Kidney (tissue), 14 donors: ENCODE measurements around the gene JOSD2. TPM values are rescaled to one million over a fixed set of nuclear protein-coding genes. Genes with fewer than 3 reads are reported as not detected.

ENCODE experiments used
- DNase-seq, 5 donors: peaks; one replicate each; pipeline ENCODE4 v3.0.0-alpha.2; 2013 to 2020
- FAIRE-seq: peaks from 2 replicates; lab custom pipeline; 2012; peaks lifted over from hg19 to GRCh38; lab: Jason Lieb, UNC
- H3K27ac ChIP-seq, 2 donors: one replicate each; pipeline ENCODE4 v1.7.0; 2013; ENCODE audit warnings: low read depth in 2 of 2, low read length in 2 of 2, inconsistent platforms in 1 of 2
- H3K27me3 ChIP-seq: one replicate; pipeline ENCODE4 v1.7.1; 2013; ENCODE audit warnings: low read length, inconsistent platforms; ENCODE audit not compliant: control insufficient read depth, insufficient read depth
- H3K36me3 ChIP-seq, 3 donors: one replicate each; pipeline versions ENCODE4 v1.7.0 to v1.7.1; 2013; ENCODE audit warnings: low read length in 3 of 3, control low read depth in 1 of 3, inconsistent platforms in 1 of 3; ENCODE audit not compliant: insufficient read depth in 3 of 3, control insufficient read depth in 2 of 3
- H3K4me1 ChIP-seq, 3 donors: one replicate each; pipeline versions ENCODE4 v1.7.0 to v1.7.1; 2013; ENCODE audit warnings: low read length in 3 of 3, inconsistent platforms in 1 of 3, low read depth in 1 of 3; ENCODE audit not compliant: control insufficient read depth in 2 of 3, insufficient read depth in 2 of 3
- H3K4me3 ChIP-seq, 3 donors: one replicate each; pipeline versions ENCODE4 v1.7.0 to v1.8.1; 2013; ENCODE audit warnings: low read length in 3 of 3, control low read depth in 1 of 3, inconsistent platforms in 1 of 3
- H3K9ac ChIP-seq, 3 donors: one replicate each; pipeline versions ENCODE4 v1.7.0 to v1.7.1; 2013; ENCODE audit warnings: low read length in 3 of 3, control low read depth in 1 of 3, inconsistent platforms in 1 of 3
- H3K9me3 ChIP-seq, 3 donors: one replicate each; pipeline versions ENCODE4 v1.7.0 to v1.7.1; 2013; ENCODE audit warnings: low read length in 3 of 3, control low read depth in 1 of 3, inconsistent platforms in 1 of 3; ENCODE audit not compliant: control insufficient read depth in 2 of 3, insufficient read depth in 1 of 3
- intact Hi-C: fragments of 100-400 bp; cut with DNase I; formaldehyde crosslinking; loops from one replicate; pipeline ENCODE4 v1.11.1; 2022
- polyA plus RNA-seq: library from polyadenylated mRNA; stranded (reverse); fragments of 350-450 nt; fragmentation: Illumina TruSeq; extraction: RNeasy Lipid Tissue Mini Kit (QIAGEN cat#74804); gene quantifications from one replicate; pipeline ENCODE4 v1.2.3, GENCODE V29; 2014; ENCODE audit warnings: low read depth, low replicate concordance; ENCODE audit not compliant: insufficient read depth
- total RNA-seq: library from RNA; stranded (reverse); fragmentation: NEBNext Ultra II Directional; extraction: Animal tissue kit (Norgen Biotek cat#: 25700); gene quantifications from one replicate; pipeline ENCODE4 v1.2.1, GENCODE V29; 2021
- TF ChIP-seq, protein P1 (sequence below): IDR thresholded peaks from 3 replicates; pipeline ENCODE4 v1.5.1; 2012; ENCODE audit warnings: mild to moderate bottlenecking, moderate library complexity, borderline replicate concordance; ENCODE audit not compliant: insufficient read depth; ENCODE audit errors: extremely low read depth
- donor health status: control.
- donor health status: control.
- donor health status: control.
- donor health status: control.
- donor health status: control.
- donor health status: DM: yes; HTN: yes; CAD: no.
- donor health status: Normal renal cell carcinoma (clear cell type).

Gene JOSD2
- total and polyA plus RNA-seq, 2 donors from 2014 or later: 31.7 to 73.7 TPM

DNA sequence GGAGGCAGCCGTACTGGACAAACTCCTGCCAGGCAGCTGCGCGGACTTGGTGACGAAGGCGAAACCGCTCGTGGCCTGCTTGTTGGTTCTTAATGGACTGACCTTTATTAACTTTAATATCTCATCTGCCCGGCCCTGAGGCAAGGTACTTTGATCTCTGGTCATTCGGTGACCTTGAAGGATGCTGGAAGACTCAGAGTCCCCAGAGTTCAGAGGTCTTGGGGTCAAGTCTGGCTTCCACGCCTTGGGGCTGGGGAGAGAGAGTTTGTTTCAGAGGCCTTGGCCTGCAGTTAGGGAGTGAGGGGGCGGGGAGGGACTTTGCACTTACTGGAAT is 44.3 kb downstream of the JOSD2 start:
- Histone ChIP-seq H3K4me3 (no peak overlapping the region), H3K4me1 (peaks cover 0 to 2% (median 0%) of the 10 kb centered on the region in 3 donors), H3K9ac (no peak overlapping the region), H3K27me3 (no peaks in the 10 kb centered on the region), H3K9me3 (no peaks in the 10 kb centered on the region), H3K36me3 (no peaks in the 10 kb centered on the region), H3K27ac (peak overlapping the region in 1 of 2 donors; percentile 53)
- TF ChIP-seq, protein P1, sequence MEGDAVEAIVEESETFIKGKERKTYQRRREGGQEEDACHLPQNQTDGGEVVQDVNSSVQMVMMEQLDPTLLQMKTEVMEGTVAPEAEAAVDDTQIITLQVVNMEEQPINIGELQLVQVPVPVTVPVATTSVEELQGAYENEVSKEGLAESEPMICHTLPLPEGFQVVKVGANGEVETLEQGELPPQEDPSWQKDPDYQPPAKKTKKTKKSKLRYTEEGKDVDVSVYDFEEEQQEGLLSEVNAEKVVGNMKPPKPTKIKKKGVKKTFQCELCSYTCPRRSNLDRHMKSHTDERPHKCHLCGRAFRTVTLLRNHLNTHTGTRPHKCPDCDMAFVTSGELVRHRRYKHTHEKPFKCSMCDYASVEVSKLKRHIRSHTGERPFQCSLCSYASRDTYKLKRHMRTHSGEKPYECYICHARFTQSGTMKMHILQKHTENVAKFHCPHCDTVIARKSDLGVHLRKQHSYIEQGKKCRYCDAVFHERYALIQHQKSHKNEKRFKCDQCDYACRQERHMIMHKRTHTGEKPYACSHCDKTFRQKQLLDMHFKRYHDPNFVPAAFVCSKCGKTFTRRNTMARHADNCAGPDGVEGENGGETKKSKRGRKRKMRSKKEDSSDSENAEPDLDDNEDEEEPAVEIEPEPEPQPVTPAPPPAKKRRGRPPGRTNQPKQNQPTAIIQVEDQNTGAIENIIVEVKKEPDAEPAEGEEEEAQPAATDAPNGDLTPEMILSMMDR: no peak
- FAIRE-seq (no peak), DNase-seq (peak in 1 of 5 donors; percentile 63)
- intact Hi-C loops: loop anchor here (10.0 kb wide), 1 partner anchor 102 kb away; the partner anchor contains the start of gene NAPSA

- FAIRE-seq: no peak
- TF ChIP-seq, protein P1: no peak
- H3K9ac ChIP-seq: no peak overlapping the region
Measured at GRCh38 chr19:50465986-50466705, 44.8 kb downstream of the JOSD2 start.

DNA sequence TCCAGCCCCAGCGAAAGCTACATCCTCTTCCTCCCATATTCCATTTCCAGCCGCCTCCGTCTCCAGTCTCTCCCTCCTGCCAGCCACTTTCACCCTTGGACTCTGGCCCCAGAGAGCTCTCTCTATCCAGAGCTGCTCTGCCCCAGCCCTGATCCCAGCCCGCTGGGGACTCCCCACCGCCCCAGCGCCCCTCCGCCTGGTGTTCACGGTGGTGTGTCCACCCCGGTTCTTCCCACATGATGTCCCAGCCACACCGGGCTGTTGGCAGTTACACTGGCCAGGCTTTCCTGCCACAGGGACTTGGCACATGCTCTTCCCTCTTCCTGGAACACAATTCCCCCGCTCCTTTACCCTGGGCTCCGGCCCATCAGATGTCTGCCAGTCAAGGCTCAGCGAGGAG is 46.0 kb downstream of the JOSD2 start:
- Histone ChIP-seq H3K9me3 (no peaks in the 10 kb centered on the region), H3K4me1 (peaks cover 0 to 2% (median 0%) of the 10 kb centered on the region in 3 donors), H3K36me3 (no peaks in the 10 kb centered on the region), H3K27ac (no peak overlapping the region), H3K9ac (no peak overlapping the region), H3K27me3 (no peaks in the 10 kb centered on the region), H3K4me3 (no peak overlapping the region)
- TF ChIP-seq, protein P1: no peak
- FAIRE-seq (no peak), DNase-seq (peak in 1 of 5 donors; percentile 57)
- intact Hi-C loops: loop anchor here (10.0 kb wide), 1 partner anchor 100 kb away; the partner anchor contains the start of gene NAPSA

More at GRCh38 chr19:50465986-50466705, 44.8 kb downstream of the JOSD2 start:
- Histone ChIP-seq H3K36me3 (no peaks in the 10 kb centered on the region), H3K4me3 (no peak overlapping the region), H3K4me1 (peaks cover 0 to 2% (median 0%) of the 10 kb centered on the region in 3 donors), H3K9me3 (no peaks in the 10 kb centered on the region), H3K27me3 (no peaks in the 10 kb centered on the region), H3K27ac (no peak overlapping the region)
- intact Hi-C loops: loop anchor here (10.0 kb wide), 1 partner anchor 101 kb away; the partner anchor contains the start of gene NAPSA
- peak; percentile 61 to 93 (median 69) for DNase-seq
